Inferior parietal cortex (tissue), 1 donor: Measurements from ENCODE around the gene SGK2.
"Not testable (repeated sequence)": the region's sequence is repeated elsewhere in the genome, so short reads cannot be mapped to it uniquely, and the experiment has no call there.

Experiments used
- DNase-seq: peaks from one replicate; pipeline ENCODE4 v3.0.0-alpha.2; 2016; ENCODE audit errors: extremely low spot score

The SGK2 gene

GRCh38 chr20:43563429-43563828 lies 4.6 kb downstream of the SGK2 start:
- DNase-seq, result no peak

- DNase-seq, result no peak
Observed at GRCh38 chr20:43563991-43564390, 5.2 kb downstream of the SGK2 start.

- DNase-seq, result peak; percentile 17
Observed at GRCh38 chr20:43564455-43564854, 5.6 kb downstream of the SGK2 start.

DNA sequence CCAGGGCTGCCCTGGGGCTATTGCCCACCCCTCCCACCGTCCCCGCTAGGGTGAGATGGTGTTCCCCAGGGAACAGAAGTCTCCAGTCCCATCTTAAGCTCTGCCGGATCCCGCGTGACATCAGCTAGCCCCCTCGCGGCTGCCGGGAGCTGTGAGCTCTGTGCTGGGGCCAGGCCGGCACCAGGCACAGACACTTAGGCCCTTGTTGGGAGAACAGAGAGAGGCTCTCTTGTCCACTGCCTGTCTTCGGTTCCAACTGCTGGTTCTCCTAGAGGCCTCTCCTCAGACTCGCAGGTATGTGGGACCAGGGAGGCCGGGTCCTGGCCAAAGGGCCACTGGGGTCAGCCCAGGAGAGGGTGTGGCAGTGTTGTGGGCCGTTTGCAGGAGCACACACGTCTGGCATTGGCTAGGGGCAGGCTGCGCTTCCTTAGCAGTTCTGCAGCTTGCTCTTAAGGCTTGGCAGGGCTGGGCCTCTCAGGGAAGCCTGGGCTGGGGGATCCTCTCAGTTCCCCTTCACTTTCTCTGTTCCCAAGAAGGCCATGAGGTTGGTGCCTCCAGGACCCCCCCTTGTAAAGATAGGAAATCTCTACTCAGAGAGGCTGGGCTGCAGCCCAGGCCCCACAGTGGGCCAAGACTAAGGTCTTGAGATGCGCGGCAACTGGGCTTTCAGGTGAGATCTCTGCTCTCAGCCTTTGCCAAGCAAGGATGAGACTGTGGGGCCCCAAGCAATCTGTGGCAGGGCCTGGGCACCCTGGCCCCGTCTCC lies 6.3 kb downstream of the SGK2 start:
- DNase-seq, result peak; percentile 61

DNA sequence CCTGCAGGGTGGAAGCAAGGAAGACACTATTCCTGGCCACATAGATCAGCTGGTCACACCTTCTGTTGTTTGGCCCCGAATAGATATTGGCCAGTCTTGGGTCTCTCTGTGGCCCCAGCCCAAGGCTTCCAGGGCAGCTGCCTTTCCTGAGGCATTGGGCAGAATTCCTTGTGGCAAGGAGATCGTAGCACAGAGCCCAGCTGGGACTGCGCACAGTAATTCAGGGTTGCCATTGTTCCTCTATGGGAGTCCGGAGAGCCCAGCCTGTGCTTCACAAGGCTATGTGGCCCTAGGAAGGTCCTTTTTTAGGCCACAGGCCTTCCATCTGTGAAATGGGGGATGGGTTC lies 6.9 kb downstream of the SGK2 start:
- no peak for DNase-seq

DNA sequence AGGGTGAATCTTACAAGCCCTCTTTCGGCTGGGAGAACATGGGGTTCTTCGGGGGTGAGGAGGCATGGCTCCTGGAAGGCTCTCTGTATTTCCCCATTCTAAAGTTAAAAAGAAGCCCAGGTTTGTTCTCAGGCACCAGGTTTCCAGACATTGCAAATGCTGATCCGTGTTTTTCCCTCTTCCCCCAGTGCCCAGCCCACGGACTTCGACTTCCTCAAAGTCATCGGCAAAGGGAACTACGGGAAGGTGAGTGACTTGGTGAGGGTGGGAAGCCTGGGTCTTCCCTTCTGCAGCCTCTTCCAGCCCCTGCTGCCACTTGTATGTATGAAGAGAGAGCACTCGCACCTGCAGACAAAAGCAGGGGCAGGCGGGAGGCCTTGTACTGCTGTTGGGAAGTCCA lies 8.7 kb downstream of the SGK2 start:
- DNase-seq, result no peak

- no peak for DNase-seq
Observed at GRCh38 chr20:43568706-43569105, 9.9 kb downstream of the SGK2 start.

- no peak for DNase-seq
Observed at GRCh38 chr20:43569282-43569681, 10.5 kb downstream of the SGK2 start.

GRCh38 chr20:43570496-43570895 lies 11.7 kb downstream of the SGK2 start:
- DNase-seq, result no peak

- no peak for DNase-seq
Observed at GRCh38 chr20:43571310-43571709, 12.5 kb downstream of the SGK2 start.

GRCh38 chr20:43571771-43572170 lies 12.9 kb downstream of the SGK2 start:
- DNase-seq, result no peak

DNA sequence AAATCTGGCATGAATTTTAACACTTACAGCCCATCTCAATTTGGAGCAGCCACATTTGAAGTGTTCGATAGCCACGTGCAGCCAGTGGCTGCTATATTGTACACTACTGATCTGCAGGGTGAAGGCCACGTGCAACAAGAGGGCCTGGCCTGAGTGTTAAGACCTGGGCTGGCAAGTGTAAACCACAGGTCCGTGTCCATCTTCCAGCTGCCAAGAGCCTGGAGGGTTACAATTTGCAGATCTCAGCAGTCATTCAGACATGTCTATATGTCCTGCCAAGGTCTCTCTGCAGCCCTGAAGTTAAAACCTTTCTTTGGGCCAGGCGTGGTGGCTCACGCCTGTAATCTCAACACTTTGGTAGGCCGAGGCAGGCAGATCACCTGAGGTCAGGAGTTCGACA lies 14.1 kb downstream of the SGK2 start:
- no peak for DNase-seq

DNA sequence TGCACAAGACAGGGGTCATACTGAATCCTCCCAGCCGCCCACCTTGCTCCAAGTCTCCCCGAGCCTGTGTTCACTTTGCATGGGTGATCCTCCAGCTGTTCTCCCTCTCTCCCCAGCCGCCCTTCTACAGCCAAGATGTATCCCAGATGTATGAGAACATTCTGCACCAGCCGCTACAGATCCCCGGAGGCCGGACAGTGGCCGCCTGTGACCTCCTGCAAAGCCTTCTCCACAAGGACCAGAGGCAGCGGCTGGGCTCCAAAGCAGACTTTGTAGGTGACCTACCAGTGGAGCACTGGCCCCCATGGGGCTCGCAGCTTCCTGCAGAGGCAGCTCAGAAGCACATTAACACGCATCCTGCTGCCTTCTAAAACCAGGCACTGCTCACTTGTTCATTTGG lies 17.3 kb downstream of the SGK2 start:
- no peak for DNase-seq

GRCh38 chr20:43579861-43580793 lies 21.3 kb downstream of the SGK2 start:
- DNase-seq, result no peak

DNA sequence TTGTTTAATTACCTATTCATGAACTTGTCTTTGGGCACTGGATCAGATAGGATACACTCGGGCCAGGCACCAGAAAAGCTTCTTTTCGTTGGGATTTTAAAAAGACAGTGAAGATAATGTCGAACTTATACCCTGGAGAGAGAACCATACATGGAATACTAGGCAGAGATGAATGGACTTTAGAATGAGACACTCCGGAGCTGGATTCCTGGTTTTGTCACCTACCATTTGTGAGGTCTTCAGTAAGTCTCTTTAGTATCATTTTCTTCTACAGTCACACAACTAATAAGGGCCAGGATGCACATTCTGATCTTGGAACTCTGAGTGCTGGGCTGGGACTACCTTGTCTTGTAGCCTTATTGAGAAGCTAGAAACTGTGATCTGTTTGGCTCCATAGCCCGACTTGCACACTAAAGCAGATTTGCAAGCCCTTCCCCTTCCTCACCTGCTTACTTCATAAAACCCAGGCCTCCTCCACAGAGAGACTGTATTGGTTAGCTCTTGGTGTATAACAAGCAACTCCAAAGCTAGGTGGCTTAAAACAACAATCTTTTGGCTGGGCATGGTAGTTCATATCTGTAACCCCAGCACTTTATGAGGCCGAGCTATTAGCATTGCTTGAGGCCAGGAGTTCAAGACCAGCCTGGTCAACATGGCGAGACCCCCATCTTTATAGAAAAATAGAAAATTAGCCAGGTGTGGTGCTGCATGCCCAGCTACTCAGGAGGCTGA lies 24.5 kb downstream of the SGK2 start:
- no peak for DNase-seq

- peak; percentile 80 for DNase-seq
Observed at GRCh38 chr20:43583982-43584432, 25.2 kb downstream of the SGK2 start.

- DNase-seq, result no peak
Observed at GRCh38 chr20:43584448-43585136, 25.8 kb downstream of the SGK2 start.

DNA sequence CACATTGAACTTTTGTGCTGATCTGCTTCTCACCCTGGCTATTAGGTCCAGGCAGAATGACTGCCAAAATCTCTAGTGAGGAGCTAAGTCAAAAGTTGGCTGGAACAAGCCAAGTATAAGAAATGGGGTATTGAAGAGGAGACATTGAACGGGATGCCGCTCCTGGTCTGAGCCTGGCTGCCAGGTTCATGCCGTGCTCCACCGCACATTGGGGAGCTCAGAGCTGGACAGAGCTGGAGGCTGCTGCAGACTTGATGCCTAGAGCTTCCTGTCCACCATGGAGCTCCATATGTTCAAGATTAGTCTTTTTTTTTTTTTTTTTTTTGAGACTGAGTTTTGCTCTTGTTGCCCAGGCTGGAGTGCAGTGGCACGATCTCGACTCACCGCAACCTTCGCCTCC lies 27.8 kb downstream of the SGK2 start:
- DNase-seq, result no peak

GRCh38 chr20:43588526-43588925 lies 29.7 kb downstream of the SGK2 start:
- not testable (repeated sequence) for DNase-seq

DNA sequence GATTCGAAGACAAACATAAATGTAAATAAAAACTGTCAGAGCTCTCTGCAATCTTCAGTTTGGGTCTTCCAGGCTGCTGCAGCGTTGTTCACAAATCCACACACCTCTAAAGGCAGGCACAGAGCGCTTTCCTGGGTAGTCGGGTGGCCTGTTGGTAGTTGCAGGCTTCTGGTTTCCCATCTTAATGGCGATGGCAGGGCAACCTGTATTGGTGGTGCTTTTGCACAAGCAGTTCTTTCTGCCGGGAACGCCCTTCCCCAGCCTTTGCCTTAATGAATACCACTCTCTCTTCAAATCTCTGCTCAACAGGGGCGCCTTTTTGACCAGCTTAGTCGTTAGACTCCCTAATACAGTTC lies 31.2 kb downstream of the SGK2 start:
- DNase-seq, result no peak

DNA sequence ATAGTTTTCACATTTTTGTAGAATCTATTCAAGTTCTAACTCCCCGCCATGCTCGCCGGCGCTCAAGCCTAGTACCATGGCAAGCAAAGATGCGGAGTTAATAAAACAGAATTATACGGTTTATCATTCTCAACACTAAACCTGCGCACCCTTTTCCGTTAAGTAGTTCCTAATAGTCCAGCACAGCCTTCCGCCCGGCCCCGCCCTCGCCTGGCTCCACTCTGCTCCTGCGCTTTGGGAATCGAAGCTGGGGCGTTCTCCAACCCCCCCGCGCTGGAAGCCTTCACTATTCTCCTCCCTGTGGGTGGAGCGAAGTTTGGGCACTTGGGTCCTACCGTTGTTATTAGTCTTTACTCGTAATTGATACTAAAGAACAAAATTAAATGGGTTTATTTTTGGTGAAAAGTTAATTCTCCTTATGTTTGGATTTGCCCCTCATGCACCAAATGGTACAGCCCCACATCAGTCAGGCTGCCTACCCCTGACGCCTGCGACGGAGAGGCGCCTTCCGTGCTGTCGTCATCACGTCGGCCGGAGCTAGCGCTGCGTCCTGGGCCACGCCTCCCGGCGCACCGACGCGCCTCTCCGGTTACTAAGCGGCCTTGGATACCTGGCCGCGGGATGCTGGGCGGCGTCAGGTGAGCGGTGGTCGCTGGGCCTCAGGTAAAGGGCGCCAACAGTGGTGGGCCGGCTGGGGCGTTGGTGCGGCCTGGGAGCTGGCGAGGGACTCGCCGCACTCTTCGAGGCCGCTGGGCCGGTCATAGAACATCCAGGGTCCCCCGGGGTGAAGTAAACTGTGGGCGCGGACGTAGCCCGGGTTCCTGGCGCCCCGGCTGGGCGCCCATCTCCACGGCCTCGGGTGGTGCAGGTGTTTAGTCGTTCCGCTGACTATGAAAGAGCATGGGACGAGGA lies 31.8 kb downstream of the SGK2 start, which contains the start of gene IFT52:
IFT52 (plus strand) TSS at position 546 of the 912 bp plus-strand sequence. CDS start 3,762 bp downstream, outside the sequence.
- DNase-seq, result peak; percentile 95
